Posterior cingulate gyrus (tissue), 11 donors: ENCODE results near the gene NR2F1-AS1.

Source experiments
- DNase-seq, 10 donors: peaks; one replicate each; pipeline versions ENCODE4 v3.0.0 to v3.0.0-alpha.2; 2020 to 2021; ENCODE audit warnings: mixed read lengths in 3 of 10
- intact Hi-C: fragments of 100-400 bp; cut with DNase I; formaldehyde crosslinking; loops from one replicate; pipeline ENCODE4 v1.15.1; 2023

NR2F1-AS1 gene

GRCh38 chr5:93603793-93604643 lies 23.0 kb upstream of the NR2F1-AS1 start:
- DNase-seq: peak in 6 of 10 donors; percentile 29 to 92 (median 67)
- intact Hi-C loops: loop anchor here (5.0 kb wide), 1 partner anchor 1088 kb away; no protein-coding TSS in a partner anchor

- intact Hi-C loops: loop anchor here (5.0 kb wide), 1 partner anchor 1089 kb away; no protein-coding TSS in a partner anchor
- no peak for DNase-seq
Observed at GRCh38 chr5:93603078-93603792, 22.2 kb upstream of the NR2F1-AS1 start.

- DNase-seq: no peak
- intact Hi-C loops: loop anchor here (5.0 kb wide), 1 partner anchor 1090 kb away; no protein-coding TSS in a partner anchor
Observed at GRCh38 chr5:93602241-93603077, 21.4 kb upstream of the NR2F1-AS1 start.

- DNase-seq: no peak
- intact Hi-C loops: loop anchor here (5.0 kb wide), 1 partner anchor 1091 kb away; no protein-coding TSS in a partner anchor
Observed at GRCh38 chr5:93601802-93602155, 20.8 kb upstream of the NR2F1-AS1 start.

- no peak for DNase-seq
- intact Hi-C loops: loop anchor here (5.0 kb wide), 1 partner anchor 1091 kb away; no protein-coding TSS in a partner anchor
Observed at GRCh38 chr5:93601071-93601801, 20.2 kb upstream of the NR2F1-AS1 start.

- DNase-seq: no peak
- intact Hi-C loops: loop anchor here (5.0 kb wide), 1 partner anchor 1092 kb away; no protein-coding TSS in a partner anchor
Observed at GRCh38 chr5:93600409-93601070, 19.5 kb upstream of the NR2F1-AS1 start.

- peak in 4 of 10 donors; percentile 12 to 84 (median 72) for DNase-seq
- intact Hi-C loops: loop anchor here (5.0 kb wide), 1 partner anchor 1093 kb away; no protein-coding TSS in a partner anchor
Observed at GRCh38 chr5:93599399-93600120, 18.5 kb upstream of the NR2F1-AS1 start.

- intact Hi-C loops: no loop called here
- no peak for DNase-seq
Observed at GRCh38 chr5:93599001-93599379, 18.0 kb upstream of the NR2F1-AS1 start.

- DNase-seq: peak in 1 of 10 donors; percentile 69
- intact Hi-C loops: no loop called here
Observed at GRCh38 chr5:93598091-93599000, 17.3 kb upstream of the NR2F1-AS1 start.

- intact Hi-C loops: no loop called here
- no peak for DNase-seq
Observed at GRCh38 chr5:93596676-93597490, 15.9 kb upstream of the NR2F1-AS1 start.

GRCh38 chr5:93596310-93596675 lies 15.3 kb upstream of the NR2F1-AS1 start:
- intact Hi-C loops: no loop called here

GRCh38 chr5:93595420-93596147 lies 14.6 kb upstream of the NR2F1-AS1 start:
- peak in 1 of 10 donors; percentile 82 for DNase-seq
- intact Hi-C loops: no loop called here

More at GRCh38 chr5:93596310-93596675, 15.3 kb upstream of the NR2F1-AS1 start:
- no peak for DNase-seq

- intact Hi-C loops: no loop called here
- DNase-seq: peak in 3 of 10 donors; percentile 80 to 86 (median 83)
Observed at GRCh38 chr5:93594591-93595419, 13.8 kb upstream of the NR2F1-AS1 start.

GRCh38 chr5:93593476-93594131 lies 12.6 kb upstream of the NR2F1-AS1 start:
- peak in 2 of 10 donors; percentile 85 to 87 for DNase-seq
- intact Hi-C loops: no loop called here
